Middle frontal gyrus (tissue), 1 donor: ENCODE data around the gene NAV3.

Experiments used
- DNase-seq: peaks from one replicate; pipeline ENCODE4 v3.0.0-alpha.2; 2015; ENCODE audit warnings: low spot score; ENCODE audit errors: extremely low spot score

The NAV3 gene

GRCh38 chr12:77925536-77926108, 94.9 kb downstream of the NAV3 start:
- peak; percentile 65 for DNase-seq

GRCh38 chr12:77928078-77928477, 97.4 kb downstream of the NAV3 start:
- DNase-seq, result no peak

- DNase-seq, result no peak
Measured at GRCh38 chr12:77932216-77932615, 101.5 kb downstream of the NAV3 start.

GRCh38 chr12:77938301-77938700, 107.6 kb downstream of the NAV3 start:
- no peak for DNase-seq

- DNase-seq, result no peak
Measured at GRCh38 chr12:77940011-77940423, 109.3 kb downstream of the NAV3 start.

- no peak for DNase-seq
Measured at GRCh38 chr12:77940567-77940966, 109.9 kb downstream of the NAV3 start.

- no peak for DNase-seq
Measured at GRCh38 chr12:77941401-77941800, 110.7 kb downstream of the NAV3 start.

- no peak for DNase-seq
Measured at GRCh38 chr12:77943466-77943865, 112.8 kb downstream of the NAV3 start.

- no peak for DNase-seq
Measured at GRCh38 chr12:77946541-77947061, 115.9 kb downstream of the NAV3 start.

GRCh38 chr12:77947330-77947729, 116.6 kb downstream of the NAV3 start:
- no peak for DNase-seq

- no peak for DNase-seq
Measured at GRCh38 chr12:77947746-77948145, 117.1 kb downstream of the NAV3 start.

- no peak for DNase-seq
Measured at GRCh38 chr12:77949943-77950342, 119.2 kb downstream of the NAV3 start.

GRCh38 chr12:77953528-77954205, 123.0 kb downstream of the NAV3 start:
- DNase-seq, result no peak

GRCh38 chr12:77954206-77954555, 123.5 kb downstream of the NAV3 start:
- DNase-seq, result no peak

GRCh38 chr12:77957062-77957461, 126.4 kb downstream of the NAV3 start:
- no peak for DNase-seq

GRCh38 chr12:77963576-77964178, 133.0 kb downstream of the NAV3 start:
- DNase-seq, result no peak

- DNase-seq, result no peak
Measured at GRCh38 chr12:77965790-77966189, 135.1 kb downstream of the NAV3 start.

GRCh38 chr12:77968021-77968420, 137.3 kb downstream of the NAV3 start:
- no peak for DNase-seq

GRCh38 chr12:77968571-77968970, 137.9 kb downstream of the NAV3 start:
- no peak for DNase-seq

GRCh38 chr12:77973579-77973978, 142.9 kb downstream of the NAV3 start:
- no peak for DNase-seq

GRCh38 chr12:77974645-77975044, 144.0 kb downstream of the NAV3 start:
- no peak for DNase-seq

- no peak for DNase-seq
Measured at GRCh38 chr12:77979597-77980250, 149.0 kb downstream of the NAV3 start.
